Measurements from ENCODE around the gene EXOC7.

EXOC7 gene

DNA sequence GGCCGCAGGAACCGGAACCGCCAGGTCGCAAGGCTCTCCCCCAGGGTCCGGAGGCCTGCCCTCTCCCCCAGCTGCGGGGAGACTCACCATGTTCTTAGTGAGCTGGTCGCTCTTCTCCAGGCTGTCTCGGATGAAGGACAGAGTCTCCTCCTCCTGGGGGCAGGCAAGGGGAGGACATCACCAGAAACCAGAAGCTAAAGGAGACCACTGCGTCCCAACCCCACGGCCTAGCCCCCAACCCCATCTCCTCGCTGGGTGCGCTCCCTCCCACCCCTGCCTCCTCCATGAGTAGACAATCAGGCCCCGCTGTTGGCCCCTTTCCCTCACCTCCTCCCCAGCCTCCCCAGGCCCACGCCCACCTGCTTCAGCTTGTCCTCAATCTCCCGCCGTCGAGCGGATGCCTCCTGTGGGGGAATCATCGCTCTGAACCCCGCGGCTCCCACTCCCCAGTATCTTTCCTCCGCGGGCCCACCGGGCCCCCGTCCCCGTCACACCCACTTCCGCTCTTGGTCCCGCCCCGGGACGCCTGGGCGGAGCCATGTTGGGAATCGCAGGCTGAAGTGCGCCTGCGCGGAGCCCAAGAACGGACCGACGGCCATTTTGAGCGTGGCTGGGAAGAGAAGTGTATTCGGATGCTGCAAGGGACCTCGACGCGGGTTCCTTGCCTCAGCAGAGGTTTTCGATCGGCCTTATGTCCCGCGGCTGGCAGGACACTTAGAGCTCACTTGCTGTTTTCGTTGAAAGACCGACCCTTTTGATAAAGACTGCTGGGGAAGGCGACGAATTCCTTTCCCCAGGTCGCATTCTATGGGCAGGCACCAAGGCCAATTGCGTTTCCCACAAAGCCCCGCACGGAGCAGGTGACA, at the start of gene EXOC7:
EXOC7 (minus strand) TSS at position 514 of the 866 bp plus-strand sequence; CDS start at position 419, 95 bp downstream.
- peak; percentile 94 for DNase-seq

DNA sequence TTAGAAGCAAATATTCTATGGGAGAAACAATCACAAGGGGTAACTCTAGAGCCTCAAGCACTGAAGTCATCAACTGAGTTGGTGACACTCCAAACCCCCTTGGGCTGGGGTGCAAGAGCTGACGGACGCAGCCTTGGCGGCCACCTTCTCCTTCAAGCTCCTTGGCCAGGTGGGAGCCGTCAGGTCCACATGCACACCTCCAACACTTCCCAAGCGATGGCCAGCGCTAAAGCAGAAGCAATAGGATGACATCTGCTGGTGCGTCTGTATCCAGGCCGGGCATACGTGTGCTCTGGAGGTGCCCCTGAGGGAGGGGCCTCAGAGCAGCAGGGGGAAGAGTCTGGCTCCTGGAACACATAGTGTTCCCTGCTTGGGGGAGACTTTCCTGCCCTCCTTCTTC, 49.6 kb upstream of the EXOC7 start:
- no peak for DNase-seq

DNA sequence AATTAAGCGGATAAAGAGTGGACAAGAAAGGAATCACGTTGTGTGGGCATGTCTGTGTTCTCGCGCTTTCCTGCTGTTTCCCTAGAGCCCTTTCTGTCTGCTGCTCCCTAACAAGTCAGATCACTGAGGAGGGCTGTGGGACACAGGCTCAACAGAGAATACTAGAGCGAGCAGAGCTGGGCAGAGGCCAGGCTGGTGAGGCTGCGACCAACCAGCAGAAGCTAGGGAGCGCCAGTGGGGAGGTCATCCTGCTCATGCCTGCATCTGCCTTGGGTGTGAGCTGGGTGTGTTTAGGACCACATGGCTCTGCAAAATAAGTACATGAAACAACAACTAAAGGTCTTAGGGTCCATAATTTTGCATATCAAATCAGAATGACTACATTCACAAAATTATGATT, 49.0 kb upstream of the EXOC7 start:
- DNase-seq, result no peak

GRCh38 chr17:76151896-76152454, 48.4 kb upstream of the EXOC7 start:
- DNase-seq, result peak; percentile 66

- no peak for DNase-seq
Measured at GRCh38 chr17:76150712-76151622, 47.4 kb upstream of the EXOC7 start.

GRCh38 chr17:76149214-76149613, 45.6 kb upstream of the EXOC7 start:
- DNase-seq, result no peak

- DNase-seq, result no peak
Measured at GRCh38 chr17:76148015-76148326, 44.4 kb upstream of the EXOC7 start.

- DNase-seq, result no peak
Measured at GRCh38 chr17:76147211-76148014, 43.8 kb upstream of the EXOC7 start.

DNA sequence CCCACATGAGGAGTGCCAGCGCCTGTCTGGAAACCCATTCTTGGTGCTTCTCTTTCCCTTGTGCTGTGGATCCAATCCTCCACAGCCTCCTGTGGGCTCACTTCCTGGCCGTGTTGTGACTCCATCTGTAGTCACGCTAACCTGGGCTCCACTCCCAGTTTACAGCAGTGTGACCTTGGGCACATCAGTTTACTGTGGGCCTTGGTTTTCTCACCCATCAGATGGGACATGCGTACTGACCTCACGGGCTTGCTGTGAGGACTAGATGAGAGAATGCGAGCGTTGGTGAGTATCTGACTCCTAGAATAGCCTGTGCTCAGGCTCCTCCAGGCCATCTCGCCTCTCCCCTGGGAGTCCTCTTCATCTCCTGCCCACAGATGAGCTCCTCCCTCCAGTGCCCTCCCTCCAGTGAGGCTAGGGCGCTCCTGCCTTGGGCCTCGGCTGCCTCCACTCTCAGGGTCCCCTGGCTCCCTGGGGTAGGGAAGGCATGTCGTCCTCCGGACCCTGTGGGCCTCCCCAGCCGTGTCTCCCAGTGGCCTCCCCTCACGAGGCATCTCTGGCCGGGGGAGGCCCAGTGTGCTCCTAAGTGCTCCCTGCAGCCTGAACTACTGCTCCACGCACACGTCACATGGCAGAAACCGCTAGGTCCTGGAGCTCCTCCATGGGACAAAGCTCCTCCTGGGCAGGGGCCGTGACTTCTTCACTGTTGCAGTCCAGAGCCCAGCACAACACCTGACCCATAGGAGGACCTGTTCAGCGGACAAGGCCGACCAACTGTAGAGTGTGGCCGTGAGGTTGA, 42.7 kb upstream of the EXOC7 start:
- DNase-seq, result peak; percentile 49

- peak; percentile 78 for DNase-seq
Measured at GRCh38 chr17:76145231-76146052, 41.9 kb upstream of the EXOC7 start.

GRCh38 chr17:76142585-76143041, 39.0 kb upstream of the EXOC7 start:
- no peak for DNase-seq

- DNase-seq, result no peak
Measured at GRCh38 chr17:76142039-76142584, 38.5 kb upstream of the EXOC7 start.

GRCh38 chr17:76141212-76142038, 37.8 kb upstream of the EXOC7 start, which contains the start of gene FOXJ1:
FOXJ1 (minus strand) TSS chr17:76141245; CDS start chr17:76140395, 850 bp downstream.
- peak; percentile 92 for DNase-seq

DNA sequence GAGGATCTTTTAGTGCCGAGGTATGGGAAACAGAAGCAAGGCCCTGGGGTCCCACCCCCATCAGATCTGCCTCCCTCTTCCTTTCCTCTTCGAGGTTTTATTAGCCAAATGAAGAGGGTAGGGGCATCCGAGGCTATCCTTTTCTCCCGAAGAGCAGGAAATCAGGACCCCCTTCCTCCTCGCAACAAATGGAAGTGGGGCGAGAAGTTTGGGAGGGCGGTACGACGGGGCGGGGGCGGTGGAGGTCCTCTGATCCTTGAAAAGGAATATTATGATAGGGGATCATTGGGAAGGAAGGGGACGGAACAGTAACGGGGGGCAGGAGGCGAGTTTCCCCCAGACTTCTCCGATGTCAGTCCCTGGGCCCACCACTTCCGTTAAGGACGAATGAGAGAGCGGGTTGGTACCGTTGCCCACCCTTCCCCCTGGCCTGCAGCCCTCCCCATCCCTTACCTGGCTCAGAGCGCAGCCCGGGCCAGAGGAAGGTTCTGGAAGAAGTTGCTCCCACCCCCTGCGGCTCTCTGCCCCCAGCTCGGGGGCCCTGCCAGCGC, 37.1 kb upstream of the EXOC7 start:
- no peak for DNase-seq

DNA sequence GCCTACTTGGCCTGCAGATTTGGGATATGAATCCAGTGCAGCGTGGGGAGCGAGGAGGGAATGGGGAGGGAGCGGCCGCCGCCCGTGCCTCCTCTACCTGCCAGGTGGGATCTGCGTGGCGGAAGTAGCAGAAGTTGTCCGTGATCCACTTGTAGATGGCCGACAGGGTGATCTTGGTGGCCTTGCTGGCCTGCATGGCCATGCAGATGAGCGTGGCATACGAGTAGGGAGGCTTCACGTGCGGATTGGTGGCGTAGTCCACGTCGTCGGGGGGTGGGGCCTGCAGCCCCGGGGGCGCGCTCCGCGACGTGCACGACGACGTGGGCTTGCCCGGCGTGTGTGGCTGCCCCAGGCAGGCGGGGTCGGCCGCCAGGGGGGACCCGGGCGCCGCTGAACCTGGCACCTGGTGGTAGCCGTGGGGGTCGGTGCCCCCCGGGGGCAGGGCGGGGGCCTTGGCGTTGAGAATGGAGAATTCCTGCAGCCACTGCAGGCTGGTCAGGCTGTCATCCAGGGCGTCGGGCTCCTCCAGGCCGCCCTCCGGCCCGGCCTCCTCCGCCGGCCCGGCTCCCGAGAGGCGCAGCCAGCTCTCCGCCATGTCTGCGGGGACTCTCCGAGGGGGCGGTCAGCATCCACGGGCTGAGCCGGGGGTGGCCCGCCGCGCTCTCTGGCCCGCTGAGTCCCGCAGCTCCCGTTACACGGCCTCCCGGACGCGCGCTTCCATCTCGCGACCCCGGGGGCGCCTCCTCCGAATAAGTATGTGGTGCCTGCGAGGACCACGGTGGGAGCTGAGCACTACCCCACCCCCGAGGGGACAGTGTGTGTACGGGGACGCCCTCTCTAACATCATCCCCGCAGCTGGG, 36.4 kb upstream of the EXOC7 start:
- DNase-seq, result peak; percentile 50

DNA sequence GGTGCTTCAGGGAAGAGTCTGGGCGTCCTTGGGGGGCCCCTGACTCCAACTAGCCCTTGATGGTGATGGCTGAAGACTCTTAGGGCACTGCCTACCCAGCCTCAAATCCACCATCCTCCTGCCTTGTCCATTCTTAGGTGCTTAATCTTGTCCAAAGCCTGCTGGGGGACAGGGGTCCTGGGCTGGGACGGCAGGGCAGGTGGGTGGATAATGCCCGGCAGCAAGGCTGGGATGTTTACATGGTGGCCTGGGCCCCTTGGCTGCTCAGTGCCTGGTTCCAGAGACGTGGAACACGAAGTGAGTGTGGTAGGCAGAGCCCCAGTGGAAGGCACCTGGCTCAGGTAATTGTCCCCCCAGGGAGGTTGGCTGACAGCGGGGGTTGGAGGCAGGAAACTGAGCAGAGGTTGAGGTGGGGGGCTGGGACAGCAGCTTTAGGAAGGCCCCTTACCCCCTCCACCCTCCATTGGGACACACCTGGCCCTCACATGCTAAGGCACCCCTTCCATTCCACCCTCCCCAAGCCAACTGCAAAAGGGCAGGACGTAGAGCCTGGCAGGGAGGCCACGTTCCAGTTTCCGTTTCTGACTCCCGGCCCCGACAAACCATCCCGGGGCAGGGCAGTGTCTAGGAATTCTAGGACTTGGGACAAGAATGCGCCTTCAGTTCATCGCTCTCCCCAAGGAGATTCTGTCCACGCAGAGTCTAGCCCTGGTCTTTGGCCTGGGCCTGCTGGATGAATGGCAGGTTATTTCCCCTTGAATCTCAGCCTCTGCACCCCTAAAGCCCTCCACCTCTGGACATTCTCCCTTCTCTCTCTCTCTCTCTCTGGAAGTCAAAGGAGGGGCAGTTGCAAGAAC, 35.5 kb upstream of the EXOC7 start:
- DNase-seq, result no peak
